Suppressor macrophage treated with lipopolysaccharide for 1 hour (primary cell): ENCODE data around the gene RSPH10B2.
A peak's percentile ranks its signal among the peaks of the same experiment; 100 is the strongest.
"Not testable (repeated sequence)": the region's sequence is repeated elsewhere in the genome, so short reads cannot be mapped to it uniquely, and the experiment has no call there.

Experiments
- DNase-seq, 3 donors: peaks; one replicate each; pipeline ENCODE4 v3.0.0-alpha.2; 2020 to 2022

Gene RSPH10B2

DNA sequence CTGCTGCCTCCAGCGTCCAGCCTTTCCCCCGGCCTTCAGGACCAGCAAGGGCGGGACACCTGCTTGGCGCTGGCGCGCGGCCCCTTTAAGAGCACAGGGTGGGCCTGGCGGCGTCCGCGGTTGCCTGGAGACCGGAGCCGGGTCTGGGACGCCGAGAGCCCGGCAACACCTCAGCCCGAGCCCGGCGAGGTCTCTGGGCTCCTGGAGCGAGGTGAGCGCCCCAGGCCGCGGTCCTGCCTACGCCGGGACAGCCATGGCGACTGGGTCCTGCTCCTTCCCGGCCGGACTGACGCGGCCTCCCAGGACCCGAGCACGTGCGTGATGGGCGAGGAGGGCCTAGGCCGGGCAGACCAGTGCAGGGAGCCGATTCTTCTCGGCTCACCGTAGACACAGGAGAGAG lies at the start of gene RSPH10B2:
RSPH10B2 (plus strand) TSS at position 140 of the 400 bp plus-strand sequence. CDS start 3,575 bp downstream, outside the sequence.
- DNase-seq, result not testable (repeated sequence)

DNA sequence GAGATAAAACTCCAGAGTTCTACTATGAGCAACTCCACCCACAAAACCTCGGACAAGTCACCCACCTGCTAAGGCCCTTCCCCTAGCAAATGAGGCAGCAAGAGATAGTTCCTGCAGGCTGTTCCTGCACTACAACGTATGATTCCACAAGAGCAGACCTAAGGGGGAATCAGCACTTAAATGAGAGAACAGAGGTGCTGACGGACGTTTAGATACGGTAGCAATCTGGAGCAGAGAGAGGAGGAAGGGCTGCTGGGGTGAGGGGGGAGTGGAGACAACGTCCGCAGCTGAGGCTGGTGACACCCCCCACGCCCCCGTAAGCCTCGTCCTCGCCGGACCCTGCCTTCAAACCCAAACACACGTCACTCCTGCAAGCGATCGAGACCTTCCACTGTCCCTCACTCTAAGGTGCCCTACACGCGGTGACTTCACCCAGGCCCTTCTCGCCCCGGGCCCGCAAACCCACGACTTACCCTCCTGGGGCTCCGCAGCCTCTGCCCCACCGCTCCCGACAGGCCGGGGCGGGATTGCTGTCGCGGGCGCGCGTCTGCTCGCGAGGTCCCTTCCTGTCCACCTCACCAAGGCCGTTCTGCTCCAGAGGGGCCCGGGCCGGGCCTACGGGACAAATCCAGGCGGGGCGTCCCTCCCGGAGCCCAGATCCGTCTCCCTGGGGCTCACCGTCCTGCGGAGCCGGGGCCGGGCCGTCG lies 47.8 kb upstream of the RSPH10B2 start:
- DNase-seq, result peak; percentile 52 to 61 (median 54)

DNA sequence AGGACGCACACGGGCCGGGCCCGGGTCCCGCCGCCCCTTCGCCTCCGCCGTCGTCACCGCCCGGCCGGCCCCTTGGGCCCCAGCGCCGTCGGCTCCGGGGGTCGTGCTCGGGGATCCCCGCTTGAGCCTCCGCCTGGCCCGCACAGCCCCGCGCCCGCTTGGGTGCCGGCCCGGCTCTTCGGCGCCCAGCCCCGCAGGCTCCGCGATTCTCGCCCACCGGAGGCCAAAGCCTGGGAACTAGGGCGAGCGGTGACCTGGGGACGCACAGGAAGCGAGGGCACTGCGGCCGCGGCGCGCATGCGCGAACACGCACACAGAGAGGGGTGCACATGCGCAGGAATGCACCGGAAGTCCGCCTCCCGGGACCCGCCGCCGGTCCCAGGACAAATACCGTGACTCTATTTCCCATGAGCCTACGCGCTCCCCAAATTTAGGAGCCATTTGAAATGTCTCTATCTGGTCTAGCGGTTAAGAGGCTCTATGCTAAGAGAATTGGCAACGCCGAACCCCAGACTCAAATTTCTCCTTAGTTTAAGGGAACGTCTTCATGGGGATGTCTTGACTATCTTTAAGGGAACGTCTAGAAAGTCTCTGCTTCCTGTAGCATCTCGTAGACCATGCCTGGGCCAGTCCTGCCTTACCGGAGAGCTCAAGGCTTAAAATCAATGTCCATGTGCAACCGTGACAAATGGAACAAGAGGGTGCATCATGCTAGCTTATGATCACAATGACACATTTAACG lies 47.1 kb upstream of the RSPH10B2 start, which contains the start of gene ZNF12:
ZNF12 (minus strand) TSS at position 282 of the 742 bp plus-strand sequence. CDS start 1,774 bp downstream, outside the sequence.
- DNase-seq, result peak; percentile 98 to 99 (median 98)

DNA sequence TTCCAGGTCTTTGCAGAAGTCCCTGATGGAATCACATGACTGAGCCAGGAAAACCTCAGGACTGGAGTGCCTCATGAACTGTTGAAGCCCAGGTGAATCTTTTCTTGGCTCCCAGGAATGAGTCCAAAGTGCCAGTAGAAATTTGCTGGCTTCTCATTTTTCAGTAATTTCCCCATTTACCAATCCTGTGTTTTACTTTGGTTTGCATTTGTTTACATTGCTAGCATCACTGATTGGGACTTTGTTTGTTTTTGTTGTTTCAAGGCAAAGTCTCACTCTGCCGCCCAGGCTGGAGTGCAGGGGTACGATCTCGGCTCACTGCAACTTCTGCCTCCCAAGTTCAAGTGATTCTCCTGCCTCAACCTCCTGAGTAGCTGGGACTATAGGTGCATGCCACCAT lies 45.6 kb upstream of the RSPH10B2 start:
- DNase-seq, result no peak

DNA sequence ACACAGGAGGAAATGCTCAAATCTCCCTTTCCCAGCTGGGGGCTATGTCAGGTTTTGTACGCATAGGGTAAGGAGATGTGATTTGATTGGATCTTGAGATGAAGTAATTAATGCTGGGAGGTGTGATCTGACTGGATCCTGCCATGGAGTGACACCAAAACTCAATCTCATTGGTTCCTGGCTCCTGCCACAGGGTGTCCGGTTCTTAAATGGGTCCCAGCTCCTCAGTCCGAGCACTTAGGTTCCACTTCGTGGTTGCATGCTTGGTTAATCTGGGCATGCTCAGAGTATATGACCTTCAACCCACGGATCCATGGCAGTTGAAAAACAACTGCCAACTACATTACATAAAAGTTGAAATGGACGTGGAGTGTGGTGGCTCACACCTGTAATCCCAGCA lies 44.1 kb upstream of the RSPH10B2 start:
- no peak for DNase-seq

DNA sequence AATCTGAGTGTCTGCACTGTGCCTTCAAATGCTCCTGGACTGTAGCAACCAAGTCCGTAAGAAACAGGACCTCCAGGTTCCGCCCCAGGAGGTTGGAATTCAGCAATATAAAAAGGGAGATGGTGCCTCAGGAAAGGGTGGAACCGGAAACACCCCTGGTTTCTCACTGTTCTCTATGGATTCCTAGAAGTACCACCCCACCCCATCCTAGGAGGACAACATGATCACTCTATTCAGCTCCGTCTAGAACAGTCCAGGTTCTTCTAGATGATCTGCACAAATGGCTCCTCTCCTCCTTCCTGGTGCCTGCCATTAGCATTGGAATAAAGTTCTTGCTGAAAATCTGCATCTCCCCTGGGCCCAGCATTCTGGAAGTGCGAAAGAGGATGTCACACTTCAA lies 39.5 kb upstream of the RSPH10B2 start:
- DNase-seq, result no peak

DNA sequence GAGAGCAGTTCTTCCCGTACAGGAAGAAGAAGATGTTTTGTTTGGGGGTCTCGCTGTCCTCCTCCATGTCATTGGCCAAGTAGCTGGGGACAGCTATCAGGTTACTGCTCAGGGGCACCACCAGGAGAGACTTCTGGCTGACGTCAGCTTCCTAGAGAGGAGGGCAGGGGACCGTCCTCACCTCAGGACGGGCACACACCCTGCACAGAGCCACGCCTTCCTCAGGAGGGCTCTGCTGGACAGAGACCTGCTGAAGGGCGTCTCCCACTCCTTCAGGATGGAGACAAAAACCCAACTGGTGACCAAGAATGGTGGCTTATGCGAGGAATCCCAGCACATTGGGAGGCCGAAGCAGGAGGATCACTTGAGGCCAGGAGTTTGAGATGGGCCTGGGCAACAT lies 38.0 kb upstream of the RSPH10B2 start:
- DNase-seq, result not testable (repeated sequence)

DNA sequence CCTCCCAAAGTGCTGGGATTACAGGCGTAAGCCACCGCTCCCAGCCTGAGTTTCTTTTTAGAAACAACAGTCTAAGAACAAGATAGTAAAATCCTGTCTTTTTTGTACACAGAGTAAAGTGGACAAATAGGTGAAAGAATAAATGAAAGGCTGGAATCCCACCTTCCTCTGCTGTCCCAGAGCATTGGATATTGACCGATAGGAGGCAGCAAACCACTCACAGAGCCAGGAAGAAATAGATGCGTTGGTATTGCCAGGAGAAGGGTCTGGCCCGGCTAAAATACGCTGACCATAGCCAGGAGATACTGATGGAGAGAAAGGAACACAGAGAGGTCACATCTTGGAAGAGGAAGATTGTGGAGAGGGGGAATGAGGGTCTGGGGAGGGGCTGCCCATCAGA lies 35.8 kb upstream of the RSPH10B2 start:
- DNase-seq, result no peak

DNA sequence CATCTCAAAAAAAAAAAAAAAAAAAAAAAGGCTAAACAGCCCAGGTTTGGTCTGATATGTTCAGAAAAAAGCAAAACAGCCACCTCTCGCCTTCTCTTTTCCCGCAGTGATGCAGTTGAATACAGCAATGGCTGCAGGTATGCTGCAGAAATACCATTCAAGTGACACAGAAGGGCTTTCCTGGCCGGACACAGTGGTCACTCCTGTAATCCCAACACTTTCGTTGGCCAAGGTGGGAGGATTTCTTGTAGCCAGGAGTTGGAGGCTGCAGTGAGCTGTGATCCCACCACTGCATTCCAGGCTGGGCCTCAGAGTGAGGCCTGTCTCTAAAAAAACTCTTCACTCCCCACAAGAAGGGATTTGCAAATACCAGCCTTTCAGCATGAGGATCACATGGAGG lies 29.6 kb upstream of the RSPH10B2 start:
- not testable (repeated sequence) for DNase-seq

DNA sequence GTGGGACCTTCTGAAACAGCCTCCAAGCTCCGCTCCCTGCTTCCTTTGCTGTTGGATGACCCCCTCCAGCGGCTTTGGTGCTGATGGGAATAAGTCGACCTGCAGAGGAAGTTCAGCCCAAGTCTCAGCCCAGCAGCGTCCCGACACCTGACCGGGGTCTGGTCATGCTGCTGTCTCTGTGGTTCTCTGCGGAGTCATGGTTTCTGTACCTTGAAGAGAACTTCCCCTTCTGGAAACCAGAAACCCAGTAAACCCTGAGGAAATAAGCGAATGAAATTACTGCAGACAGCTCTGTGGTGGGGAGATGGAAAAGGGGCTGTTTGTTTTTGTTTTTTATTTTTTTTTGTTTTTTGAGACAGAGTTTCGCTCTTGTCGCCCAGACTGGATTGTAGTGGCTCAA lies 28.9 kb upstream of the RSPH10B2 start:
- peak; percentile 31 to 45 (median 40) for DNase-seq

DNA sequence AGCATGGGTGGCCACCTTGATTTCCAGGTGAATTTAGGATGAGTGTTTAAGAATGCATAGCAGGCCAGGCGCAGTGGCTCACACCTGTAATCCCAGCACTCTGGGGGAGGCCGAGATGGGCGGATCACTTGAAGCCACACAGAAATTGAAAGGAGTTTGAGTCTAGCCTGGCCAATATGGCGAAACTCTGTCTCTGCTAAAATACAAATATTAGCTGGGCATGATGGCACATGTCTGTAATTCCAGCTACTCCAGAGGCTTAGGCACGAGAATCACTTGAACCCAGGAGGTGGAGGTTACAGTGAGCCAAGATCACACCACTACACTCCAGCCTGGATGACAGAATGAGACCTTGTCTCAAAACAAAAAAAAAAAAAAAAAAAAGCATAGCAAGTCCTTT lies 27.6 kb upstream of the RSPH10B2 start:
- not testable (repeated sequence) for DNase-seq

DNA sequence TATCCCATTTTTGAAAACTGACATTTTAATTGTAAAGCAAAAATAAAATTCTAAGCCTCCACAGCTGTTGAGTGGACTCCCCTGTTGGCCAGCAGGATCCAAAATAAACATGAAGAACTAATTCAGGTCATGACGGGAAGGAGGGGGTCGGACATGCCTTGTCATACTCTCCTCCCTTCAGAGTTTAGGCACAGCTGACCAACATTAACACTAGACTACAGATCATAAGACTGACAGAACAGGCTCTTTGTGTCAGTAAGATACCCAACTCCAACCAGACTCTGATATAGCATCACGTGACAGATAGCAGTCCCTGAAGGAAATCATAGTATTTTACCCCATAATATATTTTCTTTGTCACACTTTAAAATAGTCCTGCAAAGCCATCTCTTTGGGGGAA lies 26.2 kb upstream of the RSPH10B2 start:
- no peak for DNase-seq

DNA sequence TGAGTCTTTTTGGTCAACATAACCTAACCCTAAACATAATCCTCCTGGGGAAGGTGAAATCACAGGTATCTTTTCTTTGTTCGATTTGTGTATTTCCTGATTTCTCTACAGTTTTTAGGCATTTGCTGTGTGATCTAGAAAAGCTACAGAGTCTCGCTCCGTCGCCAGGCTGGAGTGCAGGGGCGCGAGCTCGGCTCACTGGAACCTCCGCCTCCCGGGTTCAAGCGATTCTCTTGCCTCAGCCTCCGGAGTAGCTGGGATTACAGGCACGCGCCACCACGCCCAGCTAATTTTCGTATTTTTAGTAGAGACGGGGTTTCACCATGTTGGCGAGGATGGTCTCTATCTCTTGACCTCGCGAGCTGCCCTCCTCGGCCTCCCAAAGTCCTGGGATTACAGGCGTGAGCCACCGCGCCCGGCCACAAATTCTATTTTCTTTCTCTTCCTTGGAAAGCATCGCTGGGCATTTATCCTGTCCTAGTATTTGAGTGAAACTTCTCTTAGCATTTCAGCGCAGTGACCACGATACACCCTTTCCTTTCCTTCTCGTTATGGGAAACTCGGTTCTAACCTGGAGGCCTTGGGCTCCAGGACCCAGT lies 24.9 kb upstream of the RSPH10B2 start:
- not testable (repeated sequence) for DNase-seq

DNA sequence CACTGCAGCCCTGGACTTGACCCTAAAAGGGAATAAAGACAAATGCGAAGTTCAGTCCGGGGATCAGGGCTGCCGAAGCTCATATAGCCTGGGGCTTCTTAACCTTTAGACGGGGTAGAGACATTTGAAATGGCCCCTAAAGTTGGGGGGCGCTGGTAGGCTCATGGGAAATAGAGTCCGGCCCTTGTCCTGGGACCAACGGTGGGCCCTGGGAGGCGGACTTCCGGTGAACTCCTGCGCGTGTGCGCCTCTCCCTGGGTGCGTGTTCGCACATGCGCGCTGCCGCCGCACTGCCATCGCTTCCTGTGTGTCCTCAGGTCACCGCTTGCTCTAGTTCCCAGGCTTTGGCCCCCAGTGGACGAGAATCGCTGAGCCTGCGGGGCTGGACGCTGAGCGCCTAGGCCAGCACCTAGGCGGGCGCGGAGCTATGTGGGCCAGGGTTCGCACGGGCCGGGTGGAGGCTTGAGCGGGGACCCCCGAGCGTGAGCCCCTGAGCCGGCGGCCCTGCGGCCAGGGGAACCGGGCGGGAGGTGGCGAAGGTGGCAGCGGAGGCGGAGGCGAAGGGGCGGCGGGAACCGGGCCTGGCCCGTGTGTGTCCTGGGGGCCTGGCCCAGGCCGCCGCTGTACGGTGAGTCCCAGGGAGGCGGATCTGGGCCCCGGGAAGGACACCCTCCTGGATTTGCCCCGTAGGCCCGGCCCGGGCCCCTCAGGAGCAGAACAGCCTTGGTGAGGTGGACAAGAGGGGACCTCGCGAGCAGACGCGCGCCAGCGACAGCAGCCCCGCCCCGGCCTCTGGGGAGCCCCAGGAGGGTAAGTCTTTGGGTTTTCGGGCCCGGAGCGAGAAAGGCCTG lies 24.2 kb upstream of the RSPH10B2 start:
- DNase-seq, result peak; percentile 95 to 96 (median 96)

DNA sequence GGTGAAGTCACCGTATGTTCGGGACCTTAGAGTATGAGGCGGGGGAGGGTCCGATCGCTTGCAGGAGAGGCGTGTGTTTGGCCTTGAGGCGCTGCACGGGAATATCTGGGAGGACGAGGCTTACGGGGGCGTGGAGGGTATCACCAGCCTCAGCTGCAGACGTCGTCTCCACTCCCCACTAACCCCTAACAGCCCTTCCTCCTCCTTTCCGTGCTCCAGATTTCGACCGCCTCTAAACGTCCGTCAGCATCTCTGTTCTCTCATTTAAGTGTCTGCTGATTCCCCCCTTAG lies 23.6 kb upstream of the RSPH10B2 start:
- no peak for DNase-seq

DNA sequence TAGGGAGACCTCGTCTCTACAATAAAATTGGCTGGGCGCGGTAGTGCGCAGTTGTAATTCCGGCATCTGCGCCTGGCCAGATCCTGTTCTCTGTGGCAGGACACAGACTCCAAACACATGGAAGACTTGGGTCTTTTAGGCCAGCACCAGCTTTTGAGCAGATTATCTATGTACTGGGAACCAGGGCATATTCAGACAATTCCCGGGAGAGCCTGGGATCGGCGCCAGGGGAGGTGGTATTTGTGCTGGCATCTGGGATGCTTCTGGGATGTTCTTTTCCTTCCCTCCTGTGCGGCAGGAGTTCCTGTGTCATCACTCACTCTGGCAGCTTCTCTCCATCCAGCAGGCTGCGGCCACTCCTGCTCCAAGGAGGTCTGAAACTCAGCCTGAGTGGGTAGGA lies 15.5 kb upstream of the RSPH10B2 start:
- DNase-seq, result not testable (repeated sequence)

DNA sequence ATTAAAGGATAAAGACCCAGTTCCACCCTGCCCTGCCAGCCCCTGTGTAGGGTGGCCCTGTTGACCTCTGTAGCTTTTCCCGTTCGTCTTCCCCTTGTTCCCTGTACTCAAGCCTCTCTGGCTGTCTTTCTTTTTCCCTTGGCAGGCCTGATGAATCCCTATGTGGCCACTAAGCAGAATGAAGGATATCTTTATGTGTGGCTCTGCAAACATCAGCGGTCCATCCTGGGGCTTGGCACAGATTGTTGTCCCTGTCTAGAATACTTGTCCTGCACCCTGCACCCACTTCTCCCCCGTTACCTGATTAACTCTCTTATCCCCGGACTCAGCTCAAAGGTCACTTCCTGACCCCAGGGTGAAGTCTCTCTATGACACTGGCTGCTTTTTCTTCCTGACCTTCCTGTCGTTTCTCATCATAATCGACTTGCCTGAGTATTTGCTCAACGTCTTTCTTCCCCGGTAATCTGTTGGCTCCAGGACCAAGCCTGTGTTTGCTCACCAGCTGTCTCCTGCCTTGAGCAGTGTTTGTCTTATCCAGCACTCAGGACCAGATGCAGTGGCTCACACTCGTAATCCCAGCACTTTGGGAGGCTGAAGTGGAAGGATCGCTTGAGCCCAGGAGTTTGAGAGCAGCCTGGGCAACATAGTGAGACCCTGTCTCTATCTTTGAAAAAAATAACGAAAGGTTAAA lies 9.3 kb upstream of the RSPH10B2 start:
- not testable (repeated sequence) for DNase-seq

DNA sequence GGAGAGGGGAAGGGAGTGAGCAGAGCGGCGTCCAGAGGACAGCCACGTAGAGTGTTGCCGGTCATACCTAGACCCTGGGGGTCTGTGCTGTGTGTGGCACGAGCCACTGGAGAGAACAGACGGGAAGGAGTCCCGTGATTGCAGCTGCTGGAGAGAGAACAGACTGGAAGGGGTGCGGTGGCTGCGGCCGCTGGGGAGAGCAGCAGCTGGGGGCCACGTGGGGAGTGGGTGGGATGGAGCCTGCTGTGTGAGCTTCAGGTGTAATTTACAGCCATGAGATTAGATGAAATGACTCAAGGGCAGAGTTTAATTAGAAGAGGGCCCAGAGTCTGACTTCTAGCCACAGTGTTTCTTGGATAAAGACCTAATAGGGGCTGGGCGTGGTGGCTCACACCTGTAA lies 4.6 kb upstream of the RSPH10B2 start:
- not testable (repeated sequence) for DNase-seq

DNA sequence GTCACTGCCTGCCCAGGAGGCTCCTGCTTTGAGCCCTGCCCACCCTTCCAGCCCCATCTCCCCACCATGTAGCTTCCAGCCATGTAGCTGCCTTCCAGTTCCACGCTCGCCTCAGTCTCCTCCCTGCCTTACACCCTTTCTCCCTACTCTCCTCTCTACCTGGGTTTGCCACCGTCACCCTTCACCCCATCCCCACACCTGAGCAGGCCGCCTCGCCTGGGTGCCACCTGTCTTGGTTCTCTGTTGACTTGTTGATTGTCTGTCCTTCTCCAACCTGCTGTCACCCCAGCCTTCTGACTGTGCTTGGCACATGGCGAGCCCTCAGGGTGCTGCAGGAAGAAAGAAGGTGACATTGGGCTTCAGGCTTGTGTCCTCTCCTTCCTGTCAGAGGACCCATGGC lies 3.7 kb upstream of the RSPH10B2 start:
- DNase-seq, result not testable (repeated sequence)

DNA sequence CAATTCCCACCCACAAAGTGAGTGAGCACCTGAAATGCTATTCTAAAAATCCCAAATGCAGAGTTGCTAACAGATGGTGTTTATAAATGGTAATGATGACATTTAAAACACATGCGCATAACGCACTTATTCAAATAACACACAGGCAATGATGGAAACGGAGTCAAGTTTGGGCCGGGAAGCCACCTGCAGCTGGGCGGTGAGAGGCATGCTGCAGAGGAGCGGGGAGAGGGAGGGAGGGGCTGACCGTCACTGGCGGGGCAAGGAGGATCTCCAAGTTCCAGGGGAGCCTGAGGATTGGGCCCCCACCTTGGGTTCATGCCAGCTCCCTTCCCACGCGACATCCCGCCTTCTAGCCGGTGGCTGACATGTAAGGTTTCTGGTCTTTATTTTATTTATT lies 7.3 kb downstream of the RSPH10B2 start:
- not testable (repeated sequence) for DNase-seq

DNA sequence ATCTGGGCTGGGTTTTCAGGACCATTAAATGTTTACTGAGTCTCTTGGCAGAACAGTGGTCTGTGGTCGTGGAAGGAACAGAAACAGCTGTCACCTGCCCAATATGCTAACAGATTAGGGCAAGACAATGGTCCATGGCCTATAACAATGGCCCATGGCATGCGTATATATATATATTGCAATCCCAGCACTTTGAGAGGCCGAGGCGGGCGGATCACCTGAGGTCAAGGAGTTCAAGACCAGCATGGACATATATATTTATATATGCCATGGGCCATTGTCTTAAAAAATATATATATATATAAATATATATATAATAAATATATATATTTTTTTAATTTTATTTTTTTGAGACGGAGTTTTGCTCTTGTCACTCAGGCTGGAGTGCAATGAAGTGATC lies 27.7 kb downstream of the RSPH10B2 start:
- DNase-seq, result not testable (repeated sequence)

DNA sequence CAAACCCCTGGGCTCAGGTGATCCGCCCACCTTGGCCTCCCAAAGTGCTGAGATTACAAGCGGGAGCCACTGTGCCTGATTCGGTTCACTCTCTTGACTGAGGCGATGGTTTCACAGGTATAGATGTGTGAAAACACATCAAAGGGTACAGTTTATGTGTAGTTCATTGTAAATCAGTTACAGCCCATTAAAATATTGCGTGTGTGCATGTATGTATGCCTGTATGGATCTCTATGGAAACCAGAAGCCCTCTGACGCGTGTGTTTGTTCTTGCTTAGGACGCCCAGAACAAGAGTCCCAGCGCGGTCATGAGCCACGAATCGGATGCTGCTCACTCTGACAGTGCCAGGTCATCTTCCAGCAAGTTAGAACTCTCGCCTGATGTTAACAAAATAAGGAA lies 35.5 kb downstream of the RSPH10B2 start:
- not testable (repeated sequence) for DNase-seq
